Adipocyte (in vitro differentiated cells): ENCODE results near the gene PIWIL4.

Source experiments
- DNase-seq: peaks from one replicate; pipeline ENCODE4 v3.0.0-alpha.2; 2015; ENCODE audit warnings: low read depth
- H3K27me3 ChIP-seq: replicated peaks from 2 replicates; pipeline ENCODE4 v1.7.0; 2013; ENCODE audit warnings: mild to moderate bottlenecking, low read length, moderate library complexity; ENCODE audit not compliant: control insufficient read depth, insufficient read depth
- H3K36me3 ChIP-seq: 2 replicates; pipeline ENCODE4 v1.7.0; 2013; ENCODE audit warnings: low read length, mild to moderate bottlenecking, moderate library complexity; ENCODE audit not compliant: control insufficient read depth, insufficient read depth, severe bottlenecking
- H3K4me1 ChIP-seq: 2 replicates; pipeline ENCODE4 v1.7.0; 2013; ENCODE audit warnings: mild to moderate bottlenecking, low read length, moderate library complexity; ENCODE audit not compliant: control insufficient read depth, insufficient read depth
- H3K4me3 ChIP-seq: 2 replicates; pipeline ENCODE4 v1.7.0; 2013; ENCODE audit warnings: mild to moderate bottlenecking, low read length, moderate library complexity
- H3K9ac ChIP-seq: 2 replicates; pipeline ENCODE4 v1.7.0; 2013; ENCODE audit warnings: mild to moderate bottlenecking, low read length, moderate library complexity
- H3K9me3 ChIP-seq: 2 replicates; pipeline ENCODE4 v1.7.0; 2013; ENCODE audit warnings: mild to moderate bottlenecking, low read length, moderate library complexity; ENCODE audit not compliant: control insufficient read depth

Gene PIWIL4

GRCh38 chr11:94586546-94586945 lies 19.4 kb downstream of the PIWIL4 start:
- Histone ChIP-seq H3K36me3 (peaks cover 9% of the 10 kb centered on the region), H3K4me1 (peaks cover 11% of the 10 kb centered on the region), H3K9me3 (no peaks in the 10 kb centered on the region), H3K4me3 (no peak overlapping the region), H3K27me3 (no peaks in the 10 kb centered on the region), H3K9ac (no peak overlapping the region)
- DNase-seq = no peak

GRCh38 chr11:94586978-94587377 lies 19.8 kb downstream of the PIWIL4 start:
- Histone ChIP-seq H3K4me3 (no peak overlapping the region), H3K9me3 (no peaks in the 10 kb centered on the region), H3K4me1 (peaks cover 11% of the 10 kb centered on the region), H3K27me3 (no peaks in the 10 kb centered on the region), H3K36me3 (peaks cover 9% of the 10 kb centered on the region), H3K9ac (no peak overlapping the region)
- DNase-seq = no peak

- H3K36me3 ChIP-seq = peaks cover 9% of the 10 kb centered on the region
- H3K9me3 ChIP-seq = no peaks in the 10 kb centered on the region
- no peak overlapping the region for H3K4me3 ChIP-seq
- H3K27me3 ChIP-seq = no peaks in the 10 kb centered on the region
- DNase-seq = no peak
- no peak overlapping the region for H3K9ac ChIP-seq
- peaks cover 11% of the 10 kb centered on the region for H3K4me1 ChIP-seq
Measured at GRCh38 chr11:94588366-94588942, 21.3 kb downstream of the PIWIL4 start.

- Histone ChIP-seq H3K4me1 (no peaks in the 10 kb centered on the region), H3K27me3 (no peaks in the 10 kb centered on the region), H3K4me3 (no peak overlapping the region), H3K9me3 (no peaks in the 10 kb centered on the region), H3K36me3 (peaks cover 13% of the 10 kb centered on the region), H3K9ac (no peak overlapping the region)
- DNase-seq = no peak
Measured at GRCh38 chr11:94590352-94591041, 23.3 kb downstream of the PIWIL4 start.

GRCh38 chr11:94593030-94593429 lies 25.9 kb downstream of the PIWIL4 start:
- Histone ChIP-seq H3K9ac (no peak overlapping the region), H3K9me3 (no peaks in the 10 kb centered on the region), H3K27me3 (no peaks in the 10 kb centered on the region), H3K4me1 (no peaks in the 10 kb centered on the region), H3K4me3 (no peak overlapping the region), H3K36me3 (peaks cover 13% of the 10 kb centered on the region)
- DNase-seq = no peak

GRCh38 chr11:94595076-94595475 lies 27.9 kb downstream of the PIWIL4 start:
- H3K4me1 ChIP-seq = no peaks in the 10 kb centered on the region
- H3K36me3 ChIP-seq = peaks cover 8% of the 10 kb centered on the region
- no peaks in the 10 kb centered on the region for H3K9me3 ChIP-seq
- H3K9ac ChIP-seq = no peak overlapping the region
- DNase-seq = no peak
- no peaks in the 10 kb centered on the region for H3K27me3 ChIP-seq
- no peak overlapping the region for H3K4me3 ChIP-seq

GRCh38 chr11:94597896-94598295 lies 30.7 kb downstream of the PIWIL4 start:
- Histone ChIP-seq H3K4me3 (no peak overlapping the region), H3K9me3 (no peaks in the 10 kb centered on the region), H3K36me3 (peaks cover 4% of the 10 kb centered on the region), H3K27me3 (no peaks in the 10 kb centered on the region), H3K9ac (no peak overlapping the region), H3K4me1 (peaks cover 6% of the 10 kb centered on the region)
- peak; percentile 48 for DNase-seq

- no peaks in the 10 kb centered on the region for H3K27me3 ChIP-seq
- H3K4me3 ChIP-seq = no peak overlapping the region
- H3K36me3 ChIP-seq = peaks cover 4% of the 10 kb centered on the region
- H3K9me3 ChIP-seq = no peaks in the 10 kb centered on the region
- no peak for DNase-seq
- H3K4me1 ChIP-seq = peaks cover 7% of the 10 kb centered on the region
- H3K9ac ChIP-seq = no peak overlapping the region
Measured at GRCh38 chr11:94599510-94599909, 32.3 kb downstream of the PIWIL4 start.

GRCh38 chr11:94602430-94603372 lies 35.5 kb downstream of the PIWIL4 start:
- H3K4me3 ChIP-seq = no peak overlapping the region
- H3K27me3 ChIP-seq = no peaks in the 10 kb centered on the region
- DNase-seq = peak; percentile 81
- H3K9me3 ChIP-seq = no peaks in the 10 kb centered on the region
- peaks cover 7% of the 10 kb centered on the region for H3K4me1 ChIP-seq
- no peak overlapping the region for H3K9ac ChIP-seq
- H3K36me3 ChIP-seq = no peaks in the 10 kb centered on the region

GRCh38 chr11:94603587-94603986 lies 36.4 kb downstream of the PIWIL4 start:
- H3K9ac ChIP-seq = no peak overlapping the region
- no peak for DNase-seq
- peaks cover 6% of the 10 kb centered on the region for H3K36me3 ChIP-seq
- peaks cover 7% of the 10 kb centered on the region for H3K4me1 ChIP-seq
- no peak overlapping the region for H3K4me3 ChIP-seq
- no peaks in the 10 kb centered on the region for H3K9me3 ChIP-seq
- H3K27me3 ChIP-seq = no peaks in the 10 kb centered on the region

- peaks cover 7% of the 10 kb centered on the region for H3K4me1 ChIP-seq
- peaks cover 6% of the 10 kb centered on the region for H3K36me3 ChIP-seq
- H3K27me3 ChIP-seq = no peaks in the 10 kb centered on the region
- H3K9ac ChIP-seq = no peak overlapping the region
- H3K4me3 ChIP-seq = no peak overlapping the region
- peak; percentile 34 for DNase-seq
- no peaks in the 10 kb centered on the region for H3K9me3 ChIP-seq
Measured at GRCh38 chr11:94604482-94604881, 37.3 kb downstream of the PIWIL4 start.
